Measurements from ENCODE around the gene PEX10. TPM values are rescaled to one million over a fixed set of nuclear protein-coding genes. Genes with fewer than 3 reads are reported as not detected.

The PEX10 gene
- total RNA-seq, 2 donors from 2014 or later, result 18.1 to 26.5 TPM

DNA sequence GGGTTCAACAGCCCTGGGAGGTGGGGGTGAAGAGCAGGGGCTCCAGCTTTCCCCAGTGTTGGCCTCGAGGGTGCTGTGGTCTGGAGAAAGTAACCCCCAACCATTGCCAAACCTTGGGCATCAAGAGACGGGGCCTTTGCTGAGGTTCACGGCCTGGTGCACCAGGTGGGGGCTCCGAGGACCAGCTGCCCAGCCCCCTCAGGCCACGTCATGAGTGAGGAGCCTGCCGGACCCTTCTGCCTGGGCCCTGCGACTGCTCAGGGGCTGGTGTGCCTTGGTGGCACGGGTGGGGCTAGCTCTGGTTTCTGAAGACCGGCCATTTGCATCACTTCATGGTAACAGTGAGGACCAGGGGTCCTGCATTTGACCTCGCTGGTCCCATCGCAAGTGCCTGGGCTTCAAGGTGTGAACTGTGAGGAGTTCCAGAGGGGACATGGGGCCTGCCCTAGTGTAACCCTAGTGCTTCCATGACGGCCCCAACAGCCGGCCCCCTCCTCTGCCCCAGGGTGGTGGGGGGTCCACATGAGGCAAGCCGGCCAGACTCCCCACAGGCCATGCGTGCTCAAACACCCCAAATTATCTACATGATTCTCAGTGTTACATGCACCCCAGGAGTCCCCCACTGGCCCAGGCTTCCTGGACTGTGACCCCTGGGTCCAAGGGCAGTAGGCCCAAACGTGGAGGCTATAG, 34.5 kb downstream of the PEX10 start:
- 65 to 68% methylated on average over 4 to 15 of the region's 16 CpGs for WGBS, 2 donors
- intact Hi-C loops (cut with DNase I), result no loop called here
- Histone ChIP-seq H3K4me3 (no peak overlapping the region), H3K9me3 (no peaks in the 10 kb centered on the region), H3K36me3 (replicated peaks in 1 of 2; ENCODE audit: insufficient read depth in 1 of 2, low read depth in 2 of 2) (no peaks in the 10 kb centered on the region), H3K27ac (no peak overlapping the region), H3K4me1 (peaks cover 7% of the 10 kb centered on the region), H3K27me3 (no peaks in the 10 kb centered on the region)
- ATAC-seq (no peak), DNase-seq (peak in 1 of 4 donors; percentile 8)
- TF ChIP-seq POLR2A (IDR thresholded peaks at IDR 0.05), result no peak
- TF ChIP-seq, protein P1, sequence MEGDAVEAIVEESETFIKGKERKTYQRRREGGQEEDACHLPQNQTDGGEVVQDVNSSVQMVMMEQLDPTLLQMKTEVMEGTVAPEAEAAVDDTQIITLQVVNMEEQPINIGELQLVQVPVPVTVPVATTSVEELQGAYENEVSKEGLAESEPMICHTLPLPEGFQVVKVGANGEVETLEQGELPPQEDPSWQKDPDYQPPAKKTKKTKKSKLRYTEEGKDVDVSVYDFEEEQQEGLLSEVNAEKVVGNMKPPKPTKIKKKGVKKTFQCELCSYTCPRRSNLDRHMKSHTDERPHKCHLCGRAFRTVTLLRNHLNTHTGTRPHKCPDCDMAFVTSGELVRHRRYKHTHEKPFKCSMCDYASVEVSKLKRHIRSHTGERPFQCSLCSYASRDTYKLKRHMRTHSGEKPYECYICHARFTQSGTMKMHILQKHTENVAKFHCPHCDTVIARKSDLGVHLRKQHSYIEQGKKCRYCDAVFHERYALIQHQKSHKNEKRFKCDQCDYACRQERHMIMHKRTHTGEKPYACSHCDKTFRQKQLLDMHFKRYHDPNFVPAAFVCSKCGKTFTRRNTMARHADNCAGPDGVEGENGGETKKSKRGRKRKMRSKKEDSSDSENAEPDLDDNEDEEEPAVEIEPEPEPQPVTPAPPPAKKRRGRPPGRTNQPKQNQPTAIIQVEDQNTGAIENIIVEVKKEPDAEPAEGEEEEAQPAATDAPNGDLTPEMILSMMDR (IDR thresholded peaks at IDR 0.05), result no peak

DNA sequence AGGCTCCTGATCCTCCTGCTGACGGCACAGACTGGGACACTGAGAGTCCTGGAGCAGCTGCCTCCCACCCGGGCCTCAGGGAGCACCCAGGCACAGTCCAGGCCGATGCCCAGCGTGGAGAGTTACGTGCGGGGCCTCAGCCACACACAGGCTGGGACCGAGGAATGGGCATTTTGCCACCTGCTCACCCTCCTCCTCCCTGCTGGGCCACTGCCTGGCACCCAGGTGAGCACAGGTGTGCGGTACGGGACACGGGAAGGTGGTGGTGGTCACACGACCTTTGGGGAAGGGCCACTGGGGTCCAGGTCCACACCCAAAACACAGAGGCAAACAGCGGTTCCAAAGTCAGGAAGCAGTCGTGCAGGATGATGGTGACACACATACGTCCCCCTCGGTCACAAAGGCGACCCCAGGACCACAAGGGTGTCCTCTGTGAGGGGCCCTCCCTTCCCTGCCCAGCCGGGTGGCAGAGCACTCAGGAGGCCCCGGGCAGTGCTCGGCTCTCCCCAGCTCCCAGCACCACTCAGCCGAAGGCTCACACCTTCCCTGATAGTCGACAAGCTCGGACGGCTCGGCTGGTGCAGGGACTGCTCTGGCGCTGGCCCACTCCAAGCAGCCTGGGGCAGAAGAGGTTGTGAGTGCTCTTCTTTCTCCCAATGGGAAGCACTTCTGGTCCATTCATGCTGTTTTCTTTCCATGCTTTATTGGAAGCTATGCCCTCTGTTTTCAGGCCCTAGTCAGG, 35.3 kb downstream of the PEX10 start:
- H3K4me1 ChIP-seq, result peaks cover 7% of the 10 kb centered on the region
- no peaks in the 10 kb centered on the region for H3K36me3 ChIP-seq (replicated peaks in 1 of 2; ENCODE audit: insufficient read depth in 1 of 2, low read depth in 2 of 2)
- H3K4me3 ChIP-seq, result no peak overlapping the region
- intact Hi-C loops (cut with DNase I), result no loop called here
- no peak for TF ChIP-seq POLR2A (IDR thresholded peaks at IDR 0.05)
- TF ChIP-seq, protein P1 (IDR thresholded peaks at IDR 0.05), result no peak
- no peaks in the 10 kb centered on the region for H3K27me3 ChIP-seq
- no peaks in the 10 kb centered on the region for H3K9me3 ChIP-seq
- no peak overlapping the region for H3K27ac ChIP-seq
- no peak for ATAC-seq
- WGBS, 2 donors, result 58 to 69% methylated on average over 11 to 25 of the region's 25 CpGs
- DNase-seq, result no peak

DNA sequence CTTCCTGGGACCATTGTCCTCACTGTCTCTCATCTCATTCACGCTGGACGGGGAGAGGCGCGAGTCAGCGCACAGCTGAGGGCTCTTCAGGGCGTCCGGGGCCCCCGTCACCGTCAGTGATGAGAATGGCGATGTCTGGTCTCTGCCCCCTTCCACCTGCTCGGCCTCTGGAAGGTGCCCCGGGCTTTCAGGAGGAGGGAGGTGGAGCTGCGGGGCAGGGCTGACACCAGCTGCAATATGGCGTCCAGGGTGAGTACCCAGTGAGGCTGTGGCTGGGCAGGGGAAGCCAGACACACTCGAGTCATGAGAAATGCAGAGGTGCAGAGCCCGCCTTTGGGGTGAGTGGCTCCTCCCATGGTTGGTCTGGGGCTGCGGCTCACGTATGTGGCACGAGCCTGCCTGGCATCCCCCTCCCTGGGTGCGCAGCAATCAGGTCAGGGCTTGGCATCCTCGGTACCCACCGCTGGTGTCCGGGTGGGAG, 36.1 kb downstream of the PEX10 start:
- TF ChIP-seq POLR2A (IDR thresholded peaks at IDR 0.05), result no peak
- TF ChIP-seq, protein P1 (IDR thresholded peaks at IDR 0.05), result no peak
- Histone ChIP-seq H3K4me3 (no peak overlapping the region), H3K9me3 (no peaks in the 10 kb centered on the region), H3K27me3 (no peaks in the 10 kb centered on the region), H3K36me3 (replicated peaks in 1 of 2; ENCODE audit: insufficient read depth in 1 of 2, low read depth in 2 of 2) (no peaks in the 10 kb centered on the region), H3K27ac (no peak overlapping the region), H3K4me1 (no peaks in the 10 kb centered on the region)
- 66 to 82% methylated on average over 3 to 23 of the region's 23 CpGs for WGBS, 2 donors
- ATAC-seq (no peak), DNase-seq (no peak)
- intact Hi-C loops (cut with DNase I), result no loop called here

DNA sequence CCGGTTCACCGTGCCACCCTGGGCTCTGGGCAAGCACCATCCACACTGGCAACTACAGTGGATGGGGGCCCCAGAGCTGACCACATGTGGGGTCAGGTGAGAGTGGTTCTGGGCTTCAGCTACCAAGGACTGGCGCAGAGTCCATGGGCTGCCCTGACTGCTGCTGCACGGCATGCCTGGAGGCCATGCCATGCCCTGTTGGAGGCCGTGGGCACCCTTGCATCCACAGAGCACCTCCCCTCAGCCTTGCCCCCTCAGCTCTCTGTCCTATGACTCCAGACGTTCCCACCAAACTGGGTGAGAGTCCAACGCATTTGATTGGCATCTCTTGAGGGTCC, 36.5 kb downstream of the PEX10 start:
- 75% methylated on average over 6 of the region's 7 CpGs; no CpG with 5 or more reads in 1 of the 2 donors for WGBS, 2 donors
- intact Hi-C loops (cut with DNase I), result no loop called here
- Histone ChIP-seq H3K4me3 (no peak overlapping the region), H3K4me1 (no peaks in the 10 kb centered on the region), H3K36me3 (replicated peaks in 1 of 2; ENCODE audit: insufficient read depth in 1 of 2, low read depth in 2 of 2) (no peaks in the 10 kb centered on the region), H3K9me3 (no peaks in the 10 kb centered on the region), H3K27me3 (no peaks in the 10 kb centered on the region), H3K27ac (no peak overlapping the region)
- DNase-seq, result no peak
- no peak for ATAC-seq
- TF ChIP-seq POLR2A (IDR thresholded peaks at IDR 0.05), result no peak
- TF ChIP-seq, protein P1 (IDR thresholded peaks at IDR 0.05), result no peak
